HepG2 (cell line): Measurements from ENCODE around the gene TTC4. TPM values are rescaled to one million over a fixed set of nuclear protein-coding genes. Genes with fewer than 3 reads are reported as not detected.
A peak's percentile ranks its signal among the peaks of the same experiment; 100 is the strongest.

Experiments
- AGO2 ChIP-seq: fragments of 200-400 bp; formaldehyde crosslinking; optimal IDR thresholded peaks from 2 replicates; pipeline ENCODE3; 2017; ENCODE audit warnings: mild to moderate bottlenecking, low read depth, low read length, moderate library complexity
- AKNA ChIP-seq: sonication (generic); formaldehyde crosslinking; IDR thresholded peaks from 2 replicates; pipeline ENCODE4 v1.4.0; 2020; ENCODE audit warnings: missing genetic modification reagents, borderline replicate concordance
- ATAD3A ChIP-seq: sonication (generic); formaldehyde crosslinking; IDR thresholded peaks from 2 replicates; pipeline ENCODE4 v1.4.0; 2020; ENCODE audit warnings: missing genetic modification reagents
- GTF3A ChIP-seq: sonication (generic); formaldehyde crosslinking; conservative IDR thresholded peaks from 2 replicates; pipeline ENCODE4 v1.4.0; 2020; ENCODE audit warnings: mild to moderate bottlenecking, missing genetic modification reagents
- JARID2 ChIP-seq: sonication (generic); formaldehyde crosslinking; IDR thresholded peaks from 2 replicates; pipeline ENCODE4 v1.8.1; 2023; ENCODE audit warnings: missing genetic modification reagents, inconsistent platforms; ENCODE audit not compliant: insufficient replicate concordance
- NFKB2 ChIP-seq: sonication (generic); formaldehyde crosslinking; IDR thresholded peaks from 2 replicates; pipeline ENCODE4 v1.4.0; 2020; ENCODE audit warnings: missing genetic modification reagents, borderline replicate concordance
- REXO4 ChIP-seq: sonication (generic); formaldehyde crosslinking; IDR thresholded peaks from 2 replicates; pipeline ENCODE4 v1.8.0; 2022; ENCODE audit warnings: missing genetic modification reagents, mild to moderate bottlenecking, borderline replicate concordance
- SNAPC2 ChIP-seq: sonication (generic); formaldehyde crosslinking; IDR thresholded peaks from 2 replicates; pipeline ENCODE4 v1.8.1; 2022; ENCODE audit warnings: mild to moderate bottlenecking, missing genetic modification reagents
- SP5 ChIP-seq: IDR thresholded peaks from 2 replicates; pipeline ENCODE4 v1.6.1; 2016; ENCODE audit warnings: low read depth, borderline replicate concordance
- TEAD3 ChIP-seq: optimal IDR thresholded peaks from 2 replicates; pipeline ENCODE3; 2016; ENCODE audit warnings: borderline replicate concordance
- ZNF143 ChIP-seq: sonication (generic); formaldehyde crosslinking; IDR thresholded peaks from 2 replicates; pipeline ENCODE4 v1.4.0; 2020; ENCODE audit warnings: missing genetic modification reagents
- ZNF230 ChIP-seq: sonication (generic); formaldehyde crosslinking; IDR thresholded peaks from 2 replicates; pipeline ENCODE4 v1.4.0; 2020; ENCODE audit warnings: mild to moderate bottlenecking, missing genetic modification reagents
- ZNF451 ChIP-seq: sonication (generic); formaldehyde crosslinking; IDR thresholded peaks from 2 replicates; pipeline ENCODE4 v1.5.0; 2020; ENCODE audit warnings: mild to moderate bottlenecking, missing genetic modification reagents
- ZNF615 ChIP-seq: sonication (generic); formaldehyde crosslinking; IDR thresholded peaks from 2 replicates; pipeline ENCODE4 v1.5.0; 2020; ENCODE audit warnings: mild to moderate bottlenecking, missing genetic modification reagents, borderline replicate concordance
- ZNF687 ChIP-seq: sonication (generic); formaldehyde crosslinking; IDR thresholded peaks from 2 replicates; pipeline ENCODE4 v1.5.1; 2020; ENCODE audit warnings: mild to moderate bottlenecking, missing genetic modification reagents, moderate library complexity
- ZNF704 ChIP-seq: sonication (generic); formaldehyde crosslinking; IDR thresholded peaks from 2 replicates; pipeline ENCODE4 v1.8.1; 2023; ENCODE audit warnings: mild to moderate bottlenecking, inconsistent platforms, moderate library complexity, missing genetic modification reagents, borderline replicate concordance
- ZNF713 ChIP-seq: sonication (generic); formaldehyde crosslinking; IDR thresholded peaks from 2 replicates; pipeline ENCODE4 v1.4.0; 2020; ENCODE audit warnings: mild to moderate bottlenecking, missing genetic modification reagents
- ZNF773 ChIP-seq: sonication (generic); formaldehyde crosslinking; IDR thresholded peaks from 2 replicates; pipeline ENCODE4 v1.4.0; 2020; ENCODE audit warnings: missing genetic modification reagents, borderline replicate concordance
- ZNF841 ChIP-seq: sonication (generic); formaldehyde crosslinking; IDR thresholded peaks from 2 replicates; pipeline ENCODE4 v1.8.1; 2023; ENCODE audit warnings: missing genetic modification reagents, borderline replicate concordance
- ZSCAN12 ChIP-seq: sonication (generic); formaldehyde crosslinking; IDR thresholded peaks from 2 replicates; pipeline ENCODE4 v1.9.0; 2021; ENCODE audit warnings: mild to moderate bottlenecking, missing genetic modification reagents
- polyA plus RNA-seq, 8 experiments: library from polyadenylated mRNA; depleted of rRNA in 3 of 8; stranded (reverse) in 7 of 8; unstranded in 1 of 8; fragments of >200 nt; fragmentation: Illumina TruSeq in 4 of 8; extraction: Trizol in 4 of 8; gene quantifications; 2 replicates each; pipeline versions ENCODE4 v1.2.1 to v1.2.3, GENCODE V29; 2011 to 2016; ENCODE audit warnings: low read depth in 4 of 8, missing spikeins in 1 of 8, mixed read lengths in 1 of 8; ENCODE audit not compliant: insufficient read depth in 1 of 8
- total RNA-seq, 5 experiments: library from RNA; depleted of rRNA; stranded (reverse); fragments of >200 nt; fragmentation: Illumina TruSeq; extraction: Trizol; gene quantifications; 2 replicates each; pipeline ENCODE4 v1.2.3, GENCODE V29; 2016; ENCODE audit warnings: low read depth in 1 of 5

TTC4 gene
- total and polyA plus RNA-seq, 2 of the 13 experiments (the other 11 are each of a cell fraction or from before 2014, with no cell fraction given) = 13.1 to 24.7 TPM

GRCh38 chr1:54678776-54679643 lies 36.7 kb upstream of the TTC4 start (continued):
- peak; percentile 54 for TF ChIP-seq ZNF687 (CRISPR knock-in tag)
- no peak for TF ChIP-seq GTF3A
- no peak for TF ChIP-seq ZNF451
- no peak for TF ChIP-seq ZNF704
- no peak for TF ChIP-seq ZNF713 (CRISPR knock-in tag)
- TF ChIP-seq NFKB2 (CRISPR knock-in tag) = no peak
- no peak for TF ChIP-seq AGO2
- TF ChIP-seq ZNF143 = no peak
- no peak for TF ChIP-seq SP5 (CRISPR knock-in tag)
- TF ChIP-seq ZSCAN12 (CRISPR knock-in tag) = no peak
- no peak for TF ChIP-seq ZNF841 (CRISPR knock-in tag)
- no peak for TF ChIP-seq ZNF615 (CRISPR knock-in tag)
- TF ChIP-seq ZNF773 = no peak
- TF ChIP-seq SNAPC2 (CRISPR knock-in tag) = no peak
- no peak for TF ChIP-seq JARID2 (CRISPR knock-in tag)
- TF ChIP-seq AKNA (CRISPR knock-in tag) = no peak
- no peak for TF ChIP-seq ATAD3A (CRISPR knock-in tag)
- TF ChIP-seq REXO4 = no peak
- TF ChIP-seq ZNF230 (CRISPR knock-in tag) = no peak
- TF ChIP-seq TEAD3 = peak; percentile 18
